ENCODE results near the gene C11orf98. TPM values are rescaled to one million over a fixed set of nuclear protein-coding genes. Genes with fewer than 3 reads are reported as not detected.
A peak's percentile ranks its signal among the peaks of the same experiment; 100 is the strongest.

C11orf98 gene
- total and polyA plus RNA-seq, 2 of the 13 experiments (the other 11 are each of a cell fraction or from before 2014, with no cell fraction given): 30.4 to 91.8 TPM

DNA sequence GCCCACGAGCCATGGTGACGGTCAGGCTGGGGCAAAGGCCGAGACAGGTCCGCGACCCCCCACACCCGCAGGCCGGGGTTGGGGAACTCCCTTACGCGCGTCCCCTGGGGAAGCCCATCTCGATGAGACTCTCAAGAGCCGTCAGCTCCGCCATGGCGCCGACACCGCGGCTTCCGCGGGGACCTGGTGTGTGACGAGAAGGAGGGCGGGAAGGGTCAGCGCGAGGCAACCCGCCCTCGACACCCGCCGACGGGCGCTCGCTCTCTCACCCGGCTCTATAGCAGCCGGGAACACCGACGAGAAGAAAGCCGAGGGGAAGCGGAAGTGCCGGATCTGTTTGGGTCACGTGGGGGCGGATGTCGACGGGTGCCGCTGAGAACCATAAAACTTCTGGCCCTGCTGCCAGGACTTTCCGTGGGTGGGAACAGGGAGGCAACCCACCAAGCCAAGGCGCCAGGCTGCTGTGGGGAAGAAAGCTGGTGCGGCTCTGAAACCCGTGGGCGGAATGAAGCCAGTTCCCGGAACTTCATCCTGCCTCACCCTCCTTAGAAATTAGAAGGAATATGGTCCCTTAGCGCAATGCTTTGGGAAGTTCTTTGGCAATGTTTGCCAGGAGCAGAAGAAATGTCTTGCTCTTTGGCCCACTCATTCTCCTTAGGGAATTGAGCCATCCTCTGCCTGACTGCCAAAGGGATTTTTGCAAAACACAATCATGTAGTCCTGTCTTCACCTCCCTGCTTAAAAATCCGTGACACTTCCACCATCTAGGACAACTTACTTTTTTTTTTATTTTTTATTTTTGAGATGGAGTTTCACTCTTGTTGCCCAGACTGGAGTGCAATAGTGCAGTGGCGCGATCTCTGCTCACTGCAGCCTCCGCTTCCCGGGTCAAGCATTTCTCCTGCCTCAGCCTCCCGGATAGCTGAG lies 14.0 kb upstream of the C11orf98 start, which contains the start of gene UBXN1 (continued):
- TF ChIP-seq SALL1 (CRISPR knock-in tag; IDR thresholded peaks at IDR 0.05): peak; percentile 86
- TF ChIP-seq TAF1 (CRISPR knock-in tag; IDR thresholded peaks at IDR 0.05): peak; percentile 69
- TF ChIP-seq PRDM4 (CRISPR knock-in tag; IDR thresholded peaks at IDR 0.05; ENCODE audit: borderline replicate concordance): 0 out of 2 replicates have a peak, but pooled peaks have one; percentile 67
- no peak for TF ChIP-seq ZNF552 (CRISPR knock-in tag; IDR thresholded peaks at IDR 0.05; ENCODE audit: borderline replicate concordance)
- peak; percentile 10; the same call in 1 of the 2 replicates for TF ChIP-seq KLF12 (CRISPR knock-in tag; IDR thresholded peaks at IDR 0.05; ENCODE audit: borderline replicate concordance)
- TF ChIP-seq MYNN (CRISPR knock-in tag; IDR thresholded peaks at IDR 0.05; ENCODE audit: low read depth): peak; percentile 85; the same call in 1 of the 2 replicates
- no peak for TF ChIP-seq PAF1 (CRISPR knock-in tag; IDR thresholded peaks at IDR 0.05)
- TF ChIP-seq ELF1 (CRISPR knock-in tag; IDR thresholded peaks at IDR 0.05): peak; percentile 95
- TF ChIP-seq ZNF292 (CRISPR knock-in tag; IDR thresholded peaks at IDR 0.05; ENCODE audit: borderline replicate concordance, low read depth): no peak
- 0 out of 2 replicates have a peak, but pooled peaks have one; percentile 44 for TF ChIP-seq ZNF580 (CRISPR knock-in tag; IDR thresholded peaks at IDR 0.05; ENCODE audit: borderline replicate concordance, low read depth)
- peak; percentile 49; the same call in 1 of the 2 replicates for TF ChIP-seq SP2 (CRISPR knock-in tag; IDR thresholded peaks at IDR 0.05)
- TF ChIP-seq ZNF883 (CRISPR knock-in tag; IDR thresholded peaks at IDR 0.05; ENCODE audit: not compliant biosample characterization): peak; percentile 17
- no peak for TF ChIP-seq ARNT (IDR thresholded peaks at IDR 0.05)
- TF ChIP-seq ATF2 (CRISPR knock-in tag; IDR thresholded peaks at IDR 0.05): peak; percentile 71
- no peak for TF ChIP-seq ZNF510 (CRISPR knock-in tag; IDR thresholded peaks at IDR 0.05; ENCODE audit: low read depth)
- TF ChIP-seq NR2C2 (CRISPR knock-in tag; IDR thresholded peaks at IDR 0.05; ENCODE audit: borderline replicate concordance): peak; percentile 72
- TF ChIP-seq CEBPG (CRISPR knock-in tag; IDR thresholded peaks at IDR 0.05): no peak
- no peak for TF ChIP-seq HOXD1 (CRISPR knock-in tag; IDR thresholded peaks at IDR 0.05)
- TF ChIP-seq KDM5B (CRISPR knock-in tag; IDR thresholded peaks at IDR 0.05; ENCODE audit: borderline replicate concordance): peak; percentile 82
- peak; percentile 72 for TF ChIP-seq HDAC2 (CRISPR knock-in tag; IDR thresholded peaks at IDR 0.05)
- peak; percentile 73 for TF ChIP-seq ZNF772 (CRISPR knock-in tag; IDR thresholded peaks at IDR 0.05)
- no peak for TF ChIP-seq PLRG1 (conservative IDR thresholded peaks at IDR 0.05)

All from HepG2 (cell line).